K562 (cell line): ENCODE measurements around the gene MED16. TPM values are rescaled to one million over a fixed set of nuclear protein-coding genes. Genes with fewer than 3 reads are reported as not detected.

Source experiments
- EHMT2 ChIP-seq: fragments of 450-650 bp; IDR thresholded peaks from 2 replicates; pipeline ENCODE4 v1.6.1; 2018; ENCODE audit warnings: antibody characterized with exemption
- HDAC3 ChIP-seq: fragments of 450-650 bp; IDR thresholded peaks from 2 replicates; pipeline ENCODE4 v1.6.1; 2018; ENCODE audit warnings: borderline replicate concordance, mild to moderate bottlenecking, moderate library complexity; ENCODE audit not compliant: partially characterized antibody
- HMGN3 ChIP-seq: IDR thresholded peaks from 2 replicates; pipeline ENCODE4 v1.6.1; 2011; ENCODE audit warnings: borderline replicate concordance, low read depth, mild to moderate bottlenecking, mixed read lengths, low read length; ENCODE audit not compliant: insufficient read length; ENCODE audit errors: extremely low read depth
- ID3 ChIP-seq, 2 experiments: fragments of 250-450 bp in 1 of 2; fragments of 450-650 bp in 1 of 2; sonication (Bioruptor Pico) in 1 of 2; IDR thresholded peaks; 2 replicates each; pipeline versions ENCODE4 v1.6.1 to v1.8.0; 2016 to 2021; ENCODE audit warnings: mild to moderate bottlenecking in 2 of 2, moderate library complexity in 2 of 2, missing compliant biosample characterization in 1 of 2, missing genetic modification characterization in 1 of 2
- KAT7 ChIP-seq: sonication (generic); formaldehyde crosslinking; IDR thresholded peaks from 2 replicates; pipeline ENCODE4 v1.8.0; 2022; ENCODE audit warnings: missing genetic modification reagents, mild to moderate bottlenecking, borderline replicate concordance
- MECOM ChIP-seq: fragments of 250-450 bp; sonication (Bioruptor Pico); IDR thresholded peaks from 2 replicates; pipeline ENCODE4 v1.8.0; 2022; ENCODE audit warnings: inconsistent platforms
- RB1 ChIP-seq: fragments of 450-650 bp; IDR thresholded peaks from 2 replicates; pipeline ENCODE4 v1.6.1; 2017; ENCODE audit warnings: low read depth, mild to moderate bottlenecking
- RBFOX2 ChIP-seq: fragments of 200-400 bp; formaldehyde crosslinking; IDR thresholded peaks from 2 replicates; pipeline ENCODE4 v1.6.1; 2017; ENCODE audit warnings: low read depth, mild to moderate bottlenecking, low read length, moderate library complexity
- WHSC1 ChIP-seq: IDR thresholded peaks from one replicate; pipeline ENCODE4 v1.6.1; 2012; ENCODE audit warnings: low read length, control low read depth, inconsistent platforms
- ZBTB33 ChIP-seq: sonication (generic); formaldehyde crosslinking; IDR thresholded peaks from 2 replicates; pipeline ENCODE4 v1.8.1; 2023; ENCODE audit warnings: mild to moderate bottlenecking, missing genetic modification reagents
- ZBTB40 ChIP-seq, 2 experiments: fragments of 450-650 bp in 1 of 2; sonication (generic) in 1 of 2; formaldehyde crosslinking in 1 of 2; IDR thresholded peaks; 2 replicates each; pipeline versions ENCODE4 v1.7.1 to v1.9.0; 2016 to 2022; ENCODE audit warnings: inconsistent platforms in 1 of 2, mild to moderate bottlenecking in 1 of 2, missing genetic modification reagents in 1 of 2
- ZEB2 ChIP-seq: fragments of 450-650 bp; IDR thresholded peaks from 2 replicates; pipeline ENCODE4 v1.6.1; 2016
- ZNF133 ChIP-seq: fragments of 250-450 bp; sonication (Bioruptor Pico); IDR thresholded peaks from 2 replicates; pipeline ENCODE4 v1.4.0; 2020; ENCODE audit warnings: mild to moderate bottlenecking
- ZNF274 ChIP-seq: IDR thresholded peaks from 2 replicates; pipeline ENCODE4 v1.6.1; 2011; ENCODE audit warnings: low read depth, mild to moderate bottlenecking, low read length, moderate library complexity, borderline replicate concordance
- ZNF436 ChIP-seq: fragments of 250-450, 450-650 bp; sonication (Bioruptor Pico); formaldehyde crosslinking; IDR thresholded peaks from 2 replicates; pipeline ENCODE4 v1.7.0; 2020; ENCODE audit warnings: mild to moderate bottlenecking
- ZNF444 ChIP-seq: fragments of 250-450 bp; sonication (Bioruptor Pico); IDR thresholded peaks from 2 replicates; pipeline ENCODE4 v1.4.0; 2020; ENCODE audit warnings: mild to moderate bottlenecking, moderate library complexity
- polyA plus RNA-seq, 8 experiments: library from polyadenylated mRNA; depleted of rRNA in 4 of 8; stranded (reverse) in 5 of 8; unstranded in 3 of 8; fragments of >200 nt; fragmentation: Nextera tagmentation in 2 of 8; fragmentation: Illumina TruSeq in 1 of 8; extraction: Ambion mirVana in 2 of 8; extraction: Trizol in 1 of 8; gene quantifications; 2 replicates each; pipeline versions ENCODE4 v1.2.1 to v1.2.3, GENCODE V29; 2011 to 2014; ENCODE audit warnings: inconsistent platforms in 1 of 8, missing spikeins in 1 of 8
- total RNA-seq, 7 experiments: library from RNA; depleted of rRNA in 6 of 7; stranded (reverse); fragments of >200 nt in 6 of 7; fragmentation: Illumina TruSeq in 2 of 7; extraction: Trizol in 2 of 7; gene quantifications; 2 replicates each; pipeline versions ENCODE4 v1.2.1 to v1.2.3, GENCODE V29; 2011 to 2021; ENCODE audit warnings: low replicate concordance in 1 of 7

Gene MED16
- total and polyA plus RNA-seq, 9 of the 15 experiments (the other 6 are each of a cell fraction or from before 2014, with no cell fraction given): 0.89 to 59.9 (median 8.6) TPM

- no peak for TF ChIP-seq ZBTB40 (IDR thresholded peaks at IDR 0.05)
- no peak for TF ChIP-seq ZBTB40 (CRISPR knock-in tag; IDR thresholded peaks at IDR 0.05)
- no peak for TF ChIP-seq MECOM (CRISPR knock-in tag)
- TF ChIP-seq KAT7: no peak
- no peak for TF ChIP-seq WHSC1
- no peak for TF ChIP-seq ID3 (CRISPR knock-in tag; IDR thresholded peaks at IDR 0.05)
- no peak for TF ChIP-seq ID3 (tag; IDR thresholded peaks at IDR 0.05)
- TF ChIP-seq ZNF444 (CRISPR knock-in tag): no peak
- TF ChIP-seq ZNF274: no peak
- TF ChIP-seq RB1: no peak
- peak; percentile 64 for TF ChIP-seq RBFOX2
- peak; percentile 71 for TF ChIP-seq ZBTB33 (CRISPR knock-in tag)
- no peak for TF ChIP-seq ZEB2
- TF ChIP-seq ZNF436: no peak
- TF ChIP-seq ZNF133 (CRISPR knock-in tag): no peak
- TF ChIP-seq HMGN3: peak; percentile 45
- no peak for TF ChIP-seq EHMT2
- TF ChIP-seq HDAC3: no peak
Observed at GRCh38 chr19:866769-867300, 26.2 kb downstream of the MED16 start (continued).
